SU-DHL-6 (cell line): Measurements from ENCODE around the gene ZMYND10.

Experiments
- H2AFZ ChIP-seq: fragments of 200-600 bp; sonication (generic); 2 replicates; pipeline ENCODE4 v1.6.1; 2014; ENCODE audit warnings: low read depth, mild to moderate bottlenecking, moderate library complexity, mixed read lengths, antibody characterized with exemption, low read length; ENCODE audit not compliant: severe bottlenecking
- H3F3A ChIP-seq: fragments of 200-600 bp; shearing (Covaris generic); 2 replicates; pipeline ENCODE4 v1.6.0; 2016; ENCODE audit warnings: antibody characterized with exemption, mild to moderate bottlenecking; ENCODE audit not compliant: insufficient read depth
- H3K27ac ChIP-seq: fragments of 200-600 bp; sonication (generic); 2 replicates; pipeline ENCODE4 v1.5.1; 2016; ENCODE audit warnings: low read depth, mild to moderate bottlenecking, low read length, moderate library complexity, mixed read lengths
- H3K27me3 ChIP-seq: fragments of 200-600 bp; sonication (generic), shearing (Covaris generic); 2 replicates; pipeline ENCODE4 v1.6.0; 2014; ENCODE audit warnings: mild to moderate bottlenecking, low read length
- H3K36me3 ChIP-seq: fragments of 200-600 bp; sonication (generic); 2 replicates; pipeline ENCODE4 v1.6.1; 2014; ENCODE audit warnings: mild to moderate bottlenecking, low read length, mixed read lengths
- H3K4me2 ChIP-seq: fragments of 300-600, 200-600 bp; shearing (Covaris generic), sonication (generic); 2 replicates; pipeline ENCODE4 v1.6.0; 2014; ENCODE audit warnings: low read length, low read depth, mild to moderate bottlenecking; ENCODE audit not compliant: poor library complexity, severe bottlenecking
- H3K4me3 ChIP-seq: fragments of 200-600 bp; sonication (generic); 2 replicates; pipeline ENCODE4 v1.5.1; 2014; ENCODE audit warnings: antibody characterized with exemption, low read length, mild to moderate bottlenecking, mixed read lengths; ENCODE audit not compliant: insufficient read depth, poor library complexity, severe bottlenecking
- H3K79me2 ChIP-seq: fragments of 200-600 bp; sonication (generic); 2 replicates; pipeline ENCODE4 v1.6.1; 2014; ENCODE audit warnings: mild to moderate bottlenecking, low read length, moderate library complexity; ENCODE audit not compliant: insufficient read depth
- H3K9ac ChIP-seq: fragments of 200-600 bp; sonication (generic); 2 replicates; pipeline ENCODE4 v1.7.0; 2014; ENCODE audit warnings: mild to moderate bottlenecking, low read length
- H3K9me2 ChIP-seq: fragments of 200-600 bp; sonication (generic); replicated peaks from 2 replicates; pipeline ENCODE4 v1.6.1; 2014; ENCODE audit warnings: low read length; ENCODE audit not compliant: insufficient read depth
- H3K9me3 ChIP-seq: fragments of 200-600 bp; sonication (generic); 2 replicates; pipeline ENCODE4 v1.6.1; 2014; ENCODE audit warnings: low read length, mixed read lengths; ENCODE audit not compliant: insufficient read depth
- H4K20me1 ChIP-seq: fragments of 200-600 bp; sonication (generic); 2 replicates; pipeline ENCODE4 v1.6.1; 2014; ENCODE audit warnings: low read depth, mild to moderate bottlenecking, antibody characterized with exemption, low read length, moderate library complexity, mixed read lengths
- EZH2phosphoT487 ChIP-seq: fragments of 200-600 bp; sonication (generic), shearing (Covaris generic); conservative IDR thresholded peaks from 2 replicates; pipeline ENCODE4 v1.6.1; 2018; ENCODE audit warnings: mild to moderate bottlenecking, antibody characterized with exemption, low read length, moderate library complexity, mixed read lengths
- TF ChIP-seq, protein P1 (sequence below): fragments of 200-600 bp; sonication (generic); IDR thresholded peaks from one replicate; pipeline ENCODE4 v1.5.1; 2017; ENCODE audit warnings: antibody characterized with exemption, mild to moderate bottlenecking, low read length, moderate library complexity; ENCODE audit not compliant: insufficient read depth, poor library complexity, severe bottlenecking

ZMYND10 gene

DNA sequence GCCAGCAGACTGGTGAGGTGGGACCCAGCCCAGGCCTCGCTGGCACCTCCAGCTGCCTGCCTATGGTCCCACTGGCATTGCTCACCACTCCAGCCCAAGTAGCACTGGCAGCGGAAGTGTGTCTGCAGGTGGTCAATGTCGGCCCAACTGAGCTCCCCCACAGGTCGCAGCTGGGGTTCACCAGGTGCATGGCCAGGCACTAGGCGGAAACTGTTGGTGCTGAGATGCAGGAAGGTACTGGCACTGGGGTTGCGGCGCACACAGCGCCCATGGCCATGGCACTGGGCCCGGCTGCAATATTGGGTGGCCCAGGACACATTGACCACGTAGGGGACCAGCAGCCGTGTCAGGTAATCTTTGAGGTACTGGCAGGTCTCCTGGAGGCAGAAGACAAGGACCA is 27.4 kb downstream of the ZMYND10 start:
- no peak overlapping the region for H3K27ac ChIP-seq

DNA sequence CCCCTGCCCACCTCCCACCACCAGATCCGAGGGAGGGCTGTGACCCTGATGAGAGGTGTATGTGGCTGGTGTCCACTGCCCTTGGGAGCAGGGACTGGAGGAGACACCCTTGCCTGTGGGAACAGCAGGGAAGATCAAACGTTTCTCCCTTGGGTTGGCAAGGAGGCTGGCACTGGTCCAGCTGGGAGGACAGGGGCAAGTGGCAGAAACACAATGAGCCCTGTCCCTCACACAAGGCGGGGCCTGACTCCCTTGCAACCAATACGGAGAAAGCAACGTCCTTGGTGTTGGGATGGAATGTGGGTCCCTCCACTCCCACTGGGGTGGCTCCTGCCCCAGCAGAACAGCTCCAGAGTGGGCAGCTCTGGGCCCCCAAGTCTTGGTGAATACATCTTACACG is 28.2 kb downstream of the ZMYND10 start:
- H3F3A ChIP-seq = 0 out of 2 replicates have a peak, but pooled peaks cover 3% of the 10 kb centered on the region
- no peaks in the 10 kb centered on the region for H3K27me3 ChIP-seq
- no peak overlapping the region for H3K27ac ChIP-seq
- no peaks in the 10 kb centered on the region for H4K20me1 ChIP-seq
- no peak overlapping the region for H3K9ac ChIP-seq
- H3K9me2 ChIP-seq = no peaks in the 10 kb centered on the region
- H3K79me2 ChIP-seq = no peaks in the 10 kb centered on the region
- no peaks in the 10 kb centered on the region for H3K36me3 ChIP-seq
- H3K4me3 ChIP-seq = no peak overlapping the region
- H2AFZ ChIP-seq = no peak overlapping the region
- H3K9me3 ChIP-seq = no peaks in the 10 kb centered on the region
- TF ChIP-seq, protein P1, sequence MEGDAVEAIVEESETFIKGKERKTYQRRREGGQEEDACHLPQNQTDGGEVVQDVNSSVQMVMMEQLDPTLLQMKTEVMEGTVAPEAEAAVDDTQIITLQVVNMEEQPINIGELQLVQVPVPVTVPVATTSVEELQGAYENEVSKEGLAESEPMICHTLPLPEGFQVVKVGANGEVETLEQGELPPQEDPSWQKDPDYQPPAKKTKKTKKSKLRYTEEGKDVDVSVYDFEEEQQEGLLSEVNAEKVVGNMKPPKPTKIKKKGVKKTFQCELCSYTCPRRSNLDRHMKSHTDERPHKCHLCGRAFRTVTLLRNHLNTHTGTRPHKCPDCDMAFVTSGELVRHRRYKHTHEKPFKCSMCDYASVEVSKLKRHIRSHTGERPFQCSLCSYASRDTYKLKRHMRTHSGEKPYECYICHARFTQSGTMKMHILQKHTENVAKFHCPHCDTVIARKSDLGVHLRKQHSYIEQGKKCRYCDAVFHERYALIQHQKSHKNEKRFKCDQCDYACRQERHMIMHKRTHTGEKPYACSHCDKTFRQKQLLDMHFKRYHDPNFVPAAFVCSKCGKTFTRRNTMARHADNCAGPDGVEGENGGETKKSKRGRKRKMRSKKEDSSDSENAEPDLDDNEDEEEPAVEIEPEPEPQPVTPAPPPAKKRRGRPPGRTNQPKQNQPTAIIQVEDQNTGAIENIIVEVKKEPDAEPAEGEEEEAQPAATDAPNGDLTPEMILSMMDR = no peak
- TF ChIP-seq EZH2phosphoT487 = no peak
- no peak overlapping the region for H3K4me2 ChIP-seq

More for the DNA sequence above, 27.4 kb downstream of the ZMYND10 start:
- Histone ChIP-seq H3K9me3 (no peaks in the 10 kb centered on the region), H3K4me3 (no peak overlapping the region), H3K4me2 (no peak overlapping the region), H3K9ac (no peak overlapping the region), H3K9me2 (no peaks in the 10 kb centered on the region), H3F3A (0 out of 2 replicates have a peak, but pooled peaks cover 3% of the 10 kb centered on the region), H4K20me1 (no peaks in the 10 kb centered on the region), H2AFZ (no peak overlapping the region), H3K36me3 (no peaks in the 10 kb centered on the region), H3K27me3 (no peaks in the 10 kb centered on the region), H3K79me2 (no peaks in the 10 kb centered on the region)
- TF ChIP-seq, protein P1 = no peak
- TF ChIP-seq EZH2phosphoT487 = no peak

DNA sequence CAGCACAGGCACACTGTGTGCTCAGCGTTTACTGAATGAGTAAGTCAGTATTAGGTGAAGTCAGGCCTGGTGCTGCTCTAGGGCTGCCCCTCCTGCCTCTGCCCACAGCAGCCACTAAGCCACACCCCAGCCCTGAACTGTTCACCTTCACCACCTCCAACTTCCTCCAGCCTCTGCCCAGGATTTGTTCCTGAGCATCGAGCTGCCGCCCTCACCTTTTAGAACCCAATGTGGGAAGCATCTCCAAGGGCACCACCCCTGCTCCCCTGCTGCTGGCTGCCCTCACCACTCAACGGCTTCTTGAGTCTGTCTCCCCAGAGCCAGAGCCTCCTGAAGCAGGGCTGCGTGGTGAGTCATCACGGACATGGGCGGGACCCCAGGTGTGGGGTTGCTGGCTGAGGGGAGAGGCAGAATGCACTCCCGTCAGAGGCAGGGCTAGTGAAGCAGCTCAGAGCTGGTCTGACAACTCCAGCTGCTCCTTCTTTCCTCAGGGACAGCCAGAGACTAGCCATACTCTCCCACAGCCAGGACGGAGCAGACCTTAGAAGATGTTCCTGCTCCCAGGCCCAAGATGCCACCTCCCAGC is 28.8 kb downstream of the ZMYND10 start:
- TF ChIP-seq EZH2phosphoT487 = no peak
- TF ChIP-seq, protein P1 = no peak
- no peaks in the 10 kb centered on the region for H3K9me2 ChIP-seq
- no peak overlapping the region for H3K27ac ChIP-seq
- H3F3A ChIP-seq = 0 out of 2 replicates have a peak, but pooled peaks cover 3% of the 10 kb centered on the region
- no peaks in the 10 kb centered on the region for H3K79me2 ChIP-seq
- no peak overlapping the region for H3K4me3 ChIP-seq
- H4K20me1 ChIP-seq = no peaks in the 10 kb centered on the region
- no peaks in the 10 kb centered on the region for H3K36me3 ChIP-seq
- no peaks in the 10 kb centered on the region for H3K9me3 ChIP-seq
- no peak overlapping the region for H3K9ac ChIP-seq
- H3K4me2 ChIP-seq = no peak overlapping the region
- H2AFZ ChIP-seq = no peak overlapping the region
- H3K27me3 ChIP-seq = no peaks in the 10 kb centered on the region
